CD4-positive, alpha-beta T cell treated with Interleukin-21 for 1 hour (primary cell): ENCODE results near the gene UGT2B28.
"Not testable (repeated sequence)": the region's sequence is repeated elsewhere in the genome, so short reads cannot be mapped to it uniquely, and the experiment has no call there.

Experiments
- DNase-seq: peaks from one replicate; pipeline ENCODE4 v3.0.0-alpha.2; 2020

Gene UGT2B28

GRCh38 chr4:69343558-69344420, 63.5 kb downstream of the UGT2B28 start:
- DNase-seq = not testable (repeated sequence)
